Measurements from ENCODE around the gene DAPK2.

DNA sequence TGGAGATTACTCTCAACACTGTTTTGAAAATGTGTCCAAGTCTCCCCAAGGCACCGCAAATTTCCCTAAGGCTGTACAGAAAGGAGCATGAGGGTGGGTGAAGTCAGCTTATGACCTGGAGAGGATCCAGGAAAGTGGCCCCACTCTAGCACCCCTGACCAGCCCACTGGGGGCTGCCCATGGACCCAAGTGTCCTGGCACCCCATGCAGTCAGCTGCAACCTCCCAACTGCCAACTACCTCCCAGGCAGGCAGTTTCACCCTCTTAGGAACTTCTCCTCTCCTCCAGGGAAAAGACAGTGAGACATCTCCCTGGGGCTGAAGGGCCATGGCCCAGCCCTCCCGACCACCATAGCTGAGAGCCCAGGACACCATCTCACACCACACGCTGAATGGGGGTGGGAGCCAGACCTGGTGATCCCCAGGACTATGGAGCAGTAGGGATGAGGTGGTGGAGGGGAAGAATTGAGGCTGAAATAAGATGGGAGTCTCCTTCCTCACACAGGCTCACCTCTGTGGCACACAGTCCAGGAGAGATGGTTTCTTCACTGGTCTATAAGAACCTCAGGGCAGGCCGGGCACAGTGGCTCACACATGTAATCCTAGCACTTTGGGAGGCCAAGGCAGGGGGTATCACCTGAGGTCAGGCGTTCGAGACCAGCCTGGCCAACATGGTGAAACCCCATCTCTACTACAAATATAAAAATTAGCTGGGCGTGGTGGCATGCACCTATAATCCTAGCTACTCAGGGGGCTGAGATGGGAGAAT lies 104.4 kb downstream of the DAPK2 start:
- TF ChIP-seq POLR2AphosphoS5 (IDR thresholded peaks at IDR 0.05; ENCODE audit: low read depth, low read length) = no peak
- TF ChIP-seq POLR2A (IDR thresholded peaks at IDR 0.05; ENCODE audit: low read depth, low read length) = no peak
- no peak for TF ChIP-seq POU2F2 (IDR thresholded peaks at IDR 0.05; ENCODE audit: low read depth, low read length)
- TF ChIP-seq TAF1 (IDR thresholded peaks at IDR 0.05; ENCODE audit: low read depth, low read length) = no peak
- no peak for TF ChIP-seq PAX5 (IDR thresholded peaks at IDR 0.05; ENCODE audit: insufficient read depth, low read length, severe bottlenecking)
